ENCODE measurements around the gene FOS.
A peak's percentile ranks its signal among the peaks of the same experiment; 100 is the strongest.
"Not testable (repeated sequence)": the region's sequence is repeated elsewhere in the genome, so short reads cannot be mapped to it uniquely, and the experiment has no call there.

FOS gene

GRCh38 chr14:75294649-75295033 lies 16.0 kb downstream of the FOS start:
- no peak for DNase-seq (ENCODE audit: low read depth)

- DNase-seq (ENCODE audit: low read depth), result peak; percentile 56
These were observed 16.4 kb downstream of the FOS start for GRCh38 chr14:75295061-75295461.

- peak; percentile 79 for DNase-seq (ENCODE audit: low read depth)
These were observed 17.1 kb downstream of the FOS start for GRCh38 chr14:75295491-75296345.

- DNase-seq (ENCODE audit: low read depth), result no peak
These were observed 18.9 kb downstream of the FOS start for GRCh38 chr14:75297411-75298040.

- DNase-seq (ENCODE audit: low read depth), result peak; percentile 24
These were observed 19.7 kb downstream of the FOS start for GRCh38 chr14:75298187-75298965.

GRCh38 chr14:75299059-75299458 lies 20.4 kb downstream of the FOS start:
- peak; percentile 90 for DNase-seq (ENCODE audit: low read depth)

GRCh38 chr14:75299576-75299975 lies 20.9 kb downstream of the FOS start:
- no peak for DNase-seq (ENCODE audit: low read depth)

- DNase-seq (ENCODE audit: low read depth), result peak; percentile 65
These were observed 23.2 kb downstream of the FOS start for GRCh38 chr14:75301666-75302325.

GRCh38 chr14:75303381-75303789 lies 24.8 kb downstream of the FOS start:
- peak; percentile 69 for DNase-seq (ENCODE audit: low read depth)

GRCh38 chr14:75306410-75306809 lies 27.8 kb downstream of the FOS start:
- not testable (repeated sequence) for DNase-seq (ENCODE audit: low read depth)

GRCh38 chr14:75306927-75307699 lies 28.5 kb downstream of the FOS start:
- DNase-seq (ENCODE audit: low read depth), result peak; percentile 15

- peak; percentile 69 for DNase-seq (ENCODE audit: low read depth)
These were observed 29.2 kb downstream of the FOS start for GRCh38 chr14:75307700-75308379.

- DNase-seq (ENCODE audit: low read depth), result not testable (repeated sequence)
These were observed 30.4 kb downstream of the FOS start for GRCh38 chr14:75308991-75309390.

- not testable (repeated sequence) for DNase-seq (ENCODE audit: low read depth)
These were observed 30.9 kb downstream of the FOS start for GRCh38 chr14:75309561-75309960.

- DNase-seq (ENCODE audit: low read depth), result peak; percentile 76
These were observed 31.9 kb downstream of the FOS start for GRCh38 chr14:75310295-75311111.

- DNase-seq (ENCODE audit: low read depth), result no peak
These were observed 32.7 kb downstream of the FOS start for GRCh38 chr14:75311356-75311755.

- DNase-seq (ENCODE audit: low read depth), result no peak
These were observed 33.7 kb downstream of the FOS start for GRCh38 chr14:75312341-75312740.

GRCh38 chr14:75313294-75313693 lies 34.7 kb downstream of the FOS start:
- no peak for DNase-seq (ENCODE audit: low read depth)

GRCh38 chr14:75315144-75315543 lies 36.5 kb downstream of the FOS start:
- DNase-seq (ENCODE audit: low read depth), result peak; percentile 72

- DNase-seq (ENCODE audit: low read depth), result no peak
These were observed 38.5 kb downstream of the FOS start for GRCh38 chr14:75317148-75317547.
